ENCODE measurements around the gene DNAJA2.

DNAJA2 gene

GRCh38 chr16:46976550-46976949 is 3.1 kb upstream of the DNAJA2 start:
- ChIA-PET CTCF (interaction anchor here (0.9 kb wide), 1 partner anchor 61 kb away, joined by 3 read pairs; no protein-coding TSS in a partner anchor), POLR2A (no interaction called here)
- H3K4me1 ChIP-seq (ENCODE audit: control extremely low read depth in 1 of 4, control insufficient read depth in 4 of 4, insufficient read depth in 4 of 4, low read length in 3 of 4): peaks cover 12 to 19% (median 16%) of the 10 kb centered on the region in 4 experiments
- H3K27me3 ChIP-seq (replicated peaks in 2 of 5; ENCODE audit: control insufficient read depth in 4 of 5, insufficient read depth in 5 of 5, low read length in 4 of 5): no peaks in the 10 kb centered on the region
- no peak overlapping the region for H3K27ac ChIP-seq (ENCODE audit: insufficient read depth in 1 of 2, low read depth in 1 of 2, low read length in 2 of 2, poor library complexity in 1 of 2, severe bottlenecking in 2 of 2)
- WGBS (ENCODE audit: insufficient coverage): 88% methylated on average over 2 of the region's 4 CpGs
- H3K36me3 ChIP-seq (ENCODE audit: control insufficient read depth in 4 of 4, insufficient read depth in 4 of 4, low read length in 3 of 4): no peaks in the 10 kb centered on the region
- no peak for DNase-seq
- no peaks in the 10 kb centered on the region for H3K9me3 ChIP-seq (ENCODE audit: control extremely low read depth in 1 of 5, control insufficient read depth in 4 of 5, insufficient read depth in 2 of 5, low read depth in 1 of 5, low read length in 4 of 5)
- H3K4me3 ChIP-seq (ENCODE audit: control insufficient read depth in 1 of 7, extremely low read depth in 1 of 7, insufficient read depth in 4 of 7, low read depth in 2 of 7, low read length in 6 of 7): no peak overlapping the region

- Histone ChIP-seq H3K27me3 (replicated peaks in 2 of 5; ENCODE audit: control insufficient read depth in 4 of 5, insufficient read depth in 5 of 5, low read length in 4 of 5) (no peaks in the 10 kb centered on the region), H3K36me3 (ENCODE audit: control insufficient read depth in 4 of 4, insufficient read depth in 4 of 4, low read length in 3 of 4) (peaks cover 0 to 4% (median 3%) of the 10 kb centered on the region in 4 experiments), H3K27ac (ENCODE audit: insufficient read depth in 1 of 2, low read depth in 1 of 2, low read length in 2 of 2, poor library complexity in 1 of 2, severe bottlenecking in 2 of 2) (no peak overlapping the region), H3K9me3 (ENCODE audit: control extremely low read depth in 1 of 5, control insufficient read depth in 4 of 5, insufficient read depth in 2 of 5, low read depth in 1 of 5, low read length in 4 of 5) (no peaks in the 10 kb centered on the region), H3K4me3 (ENCODE audit: control insufficient read depth in 1 of 7, extremely low read depth in 1 of 7, insufficient read depth in 4 of 7, low read depth in 2 of 7, low read length in 6 of 7) (no peak overlapping the region), H3K4me1 (ENCODE audit: control extremely low read depth in 1 of 4, control insufficient read depth in 4 of 4, insufficient read depth in 4 of 4, low read length in 3 of 4) (peaks cover 12 to 20% (median 16%) of the 10 kb centered on the region in 4 experiments)
- POLR2A ChIA-PET: no interaction called here
- WGBS (ENCODE audit: insufficient coverage): 100% methylated on average over 2 of the region's 4 CpGs
- DNase-seq: no peak
- CTCF ChIA-PET: interaction anchor here (0.9 kb wide), 1 partner anchor 62 kb away, joined by 3 read pairs; no protein-coding TSS in a partner anchor
These were observed 2.5 kb upstream of the DNAJA2 start for GRCh38 chr16:46975908-46976470.

GRCh38 chr16:46975165-46975564 is 1.7 kb upstream of the DNAJA2 start:
- 100% methylated on average over 8 of the region's 11 CpGs for WGBS (ENCODE audit: insufficient coverage)
- POLR2A ChIA-PET: no interaction called here
- DNase-seq: no peak

GRCh38 chr16:46974352-46974751 is 878 bp upstream of the DNAJA2 start:
- 85% methylated on average over 5 of the region's 6 CpGs for WGBS (ENCODE audit: insufficient coverage)
- POLR2A ChIA-PET: interaction anchor here (1.6 kb wide), 1 partner anchor 12 kb away, joined by 5 read pairs; no protein-coding TSS in a partner anchor
- CTCF ChIA-PET: interaction anchor here (1.1 to 2.4 kb wide), 3 partner anchors 26 to 63 kb away, joined by 3 to 10 read pairs (median 4); no protein-coding TSS in a partner anchor
- H3K4me1 ChIP-seq (ENCODE audit: control extremely low read depth in 1 of 4, control insufficient read depth in 4 of 4, insufficient read depth in 4 of 4, low read length in 3 of 4): peaks cover 12 to 22% (median 16%) of the 10 kb centered on the region in 4 experiments
- peak; percentile 12 to 28 (median 16) for DNase-seq
- H3K36me3 ChIP-seq (ENCODE audit: control insufficient read depth in 4 of 4, insufficient read depth in 4 of 4, low read length in 3 of 4): peaks cover 3 to 16% (median 9%) of the 10 kb centered on the region in 4 experiments
- H3K27me3 ChIP-seq (replicated peaks in 2 of 5; ENCODE audit: control insufficient read depth in 4 of 5, insufficient read depth in 5 of 5, low read length in 4 of 5): no peaks in the 10 kb centered on the region
- H3K27ac ChIP-seq (ENCODE audit: insufficient read depth in 1 of 2, low read depth in 1 of 2, low read length in 2 of 2, poor library complexity in 1 of 2, severe bottlenecking in 2 of 2): peak overlapping the region in 1 of 2 experiments; percentile 93
- H3K9me3 ChIP-seq (ENCODE audit: control extremely low read depth in 1 of 5, control insufficient read depth in 4 of 5, insufficient read depth in 2 of 5, low read depth in 1 of 5, low read length in 4 of 5): no peaks in the 10 kb centered on the region
- peak overlapping the region in 2 of 7 experiments; percentile 86 to 89 for H3K4me3 ChIP-seq (ENCODE audit: control insufficient read depth in 1 of 7, extremely low read depth in 1 of 7, insufficient read depth in 4 of 7, low read depth in 2 of 7, low read length in 6 of 7)

More at GRCh38 chr16:46975165-46975564, 1.7 kb upstream of the DNAJA2 start:
- H3K4me1 ChIP-seq (ENCODE audit: control extremely low read depth in 1 of 4, control insufficient read depth in 4 of 4, insufficient read depth in 4 of 4, low read length in 3 of 4): peaks cover 12 to 20% (median 16%) of the 10 kb centered on the region in 4 experiments
- H3K36me3 ChIP-seq (ENCODE audit: control insufficient read depth in 4 of 4, insufficient read depth in 4 of 4, low read length in 3 of 4): peaks cover 2 to 8% (median 5%) of the 10 kb centered on the region in 4 experiments
- H3K9me3 ChIP-seq (ENCODE audit: control extremely low read depth in 1 of 5, control insufficient read depth in 4 of 5, insufficient read depth in 2 of 5, low read depth in 1 of 5, low read length in 4 of 5): no peaks in the 10 kb centered on the region
- CTCF ChIA-PET: interaction anchor here (1.3 to 2.4 kb wide), 2 partner anchors 26 to 63 kb away, joined by 3 to 10 read pairs; no protein-coding TSS in a partner anchor
- H3K27me3 ChIP-seq (replicated peaks in 2 of 5; ENCODE audit: control insufficient read depth in 4 of 5, insufficient read depth in 5 of 5, low read length in 4 of 5): no peaks in the 10 kb centered on the region
- no peak overlapping the region for H3K4me3 ChIP-seq (ENCODE audit: control insufficient read depth in 1 of 7, extremely low read depth in 1 of 7, insufficient read depth in 4 of 7, low read depth in 2 of 7, low read length in 6 of 7)
- H3K27ac ChIP-seq (ENCODE audit: insufficient read depth in 1 of 2, low read depth in 1 of 2, low read length in 2 of 2, poor library complexity in 1 of 2, severe bottlenecking in 2 of 2): no peak overlapping the region

- CTCF ChIA-PET: interaction anchor here (1.1 to 2.4 kb wide), 4 partner anchors 25 to 64 kb away, joined by 3 to 10 read pairs (median 4); no protein-coding TSS in a partner anchor
- Histone ChIP-seq H3K9me3 (ENCODE audit: control extremely low read depth in 1 of 5, control insufficient read depth in 4 of 5, insufficient read depth in 2 of 5, low read depth in 1 of 5, low read length in 4 of 5) (no peaks in the 10 kb centered on the region), H3K4me3 (ENCODE audit: control insufficient read depth in 1 of 7, extremely low read depth in 1 of 7, insufficient read depth in 4 of 7, low read depth in 2 of 7, low read length in 6 of 7) (peak overlapping the region; percentile 26 to 89 (median 81)), H3K4me1 (ENCODE audit: control extremely low read depth in 1 of 4, control insufficient read depth in 4 of 4, insufficient read depth in 4 of 4, low read length in 3 of 4) (peaks cover 12 to 22% (median 16%) of the 10 kb centered on the region in 4 experiments), H3K27me3 (replicated peaks in 2 of 5; ENCODE audit: control insufficient read depth in 4 of 5, insufficient read depth in 5 of 5, low read length in 4 of 5) (no peaks in the 10 kb centered on the region), H3K27ac (ENCODE audit: insufficient read depth in 1 of 2, low read depth in 1 of 2, low read length in 2 of 2, poor library complexity in 1 of 2, severe bottlenecking in 2 of 2) (peak overlapping the region; percentile 58 to 93), H3K36me3 (ENCODE audit: control insufficient read depth in 4 of 4, insufficient read depth in 4 of 4, low read length in 3 of 4) (peaks cover 3 to 19% (median 13%) of the 10 kb centered on the region in 4 experiments)
- POLR2A ChIA-PET: interaction anchor here (1.6 kb wide), 1 partner anchor 12 kb away, joined by 5 read pairs; no protein-coding TSS in a partner anchor
- 2% methylated on average over 9 of the region's 14 CpGs for WGBS (ENCODE audit: insufficient coverage)
- no peak for DNase-seq
These were observed 486 bp upstream of the DNAJA2 start for GRCh38 chr16:46973996-46974324.

GRCh38 chr16:46972429-46973206 is 856 bp downstream of the DNAJA2 start:
- H3K4me3 ChIP-seq (ENCODE audit: control insufficient read depth in 1 of 7, extremely low read depth in 1 of 7, insufficient read depth in 4 of 7, low read depth in 2 of 7, low read length in 6 of 7): peak overlapping the region; percentile 76 to 91 (median 86)
- WGBS (ENCODE audit: insufficient coverage): under 1% methylated on average over 34 of the region's 48 CpGs
- H3K4me1 ChIP-seq (ENCODE audit: control extremely low read depth in 1 of 4, control insufficient read depth in 4 of 4, insufficient read depth in 4 of 4, low read length in 3 of 4): peaks cover 12 to 22% (median 16%) of the 10 kb centered on the region in 4 experiments
- H3K36me3 ChIP-seq (ENCODE audit: control insufficient read depth in 4 of 4, insufficient read depth in 4 of 4, low read length in 3 of 4): peaks cover 7 to 33% (median 21%) of the 10 kb centered on the region in 4 experiments
- DNase-seq: peak; percentile 6 to 52 (median 28)
- ChIA-PET CTCF (interaction anchor here (0.9 to 1.6 kb wide), 2 partner anchors 47 to 65 kb away, joined by 4 to 5 read pairs; no protein-coding TSS in a partner anchor), POLR2A (interaction anchor here (1.6 to 1.7 kb wide), 2 partner anchors 10 to 19 kb away, joined by 3 to 5 read pairs; no protein-coding TSS in a partner anchor)
- peak overlapping the region; percentile 58 to 93 for H3K27ac ChIP-seq (ENCODE audit: insufficient read depth in 1 of 2, low read depth in 1 of 2, low read length in 2 of 2, poor library complexity in 1 of 2, severe bottlenecking in 2 of 2)
- H3K9me3 ChIP-seq (ENCODE audit: control extremely low read depth in 1 of 5, control insufficient read depth in 4 of 5, insufficient read depth in 2 of 5, low read depth in 1 of 5, low read length in 4 of 5): no peaks in the 10 kb centered on the region
- H3K27me3 ChIP-seq (replicated peaks in 2 of 5; ENCODE audit: control insufficient read depth in 4 of 5, insufficient read depth in 5 of 5, low read length in 4 of 5): no peaks in the 10 kb centered on the region
